IMR-90 (cell line): ENCODE measurements around the gene DUSP12.

Experiments
- BHLHE40 ChIP-seq: fragments of 150-350 bp; IDR thresholded peaks from 2 replicates; pipeline ENCODE4 v1.6.1; 2016; ENCODE audit warnings: mild to moderate bottlenecking, low read depth, low read length
- CHD1 ChIP-seq: IDR thresholded peaks from 2 replicates; pipeline ENCODE4 v1.6.1; 2012; ENCODE audit warnings: low read depth, low read length, improper control_type of control experiment
- POLR2A ChIP-seq: IDR thresholded peaks from 2 replicates; pipeline ENCODE4 v1.6.1; 2012; ENCODE audit warnings: mild to moderate bottlenecking, low read depth, low read length
- RAD21 ChIP-seq: IDR thresholded peaks from 2 replicates; pipeline ENCODE4 v1.6.1; 2012; ENCODE audit warnings: low read length, improper control_type of control experiment
- RCOR1 ChIP-seq: IDR thresholded peaks from 2 replicates; pipeline ENCODE4 v1.6.1; 2012; ENCODE audit warnings: mild to moderate bottlenecking, low read length, improper control_type of control experiment; ENCODE audit not compliant: insufficient replicate concordance
- RFX5 ChIP-seq: IDR thresholded peaks from 2 replicates; pipeline ENCODE4 v1.8.0; 2012; ENCODE audit warnings: low read depth, mild to moderate bottlenecking, low read length, moderate library complexity
- TF ChIP-seq, protein P1 (sequence below): conservative IDR thresholded peaks from 2 replicates; pipeline ENCODE4 v1.5.1; 2012; ENCODE audit warnings: mild to moderate bottlenecking, low read depth, low read length, improper control_type of control experiment
- TF ChIP-seq, protein P2 (sequence below): fragments of 150-350 bp; IDR thresholded peaks from 2 replicates; pipeline ENCODE4 v1.6.1; 2017; ENCODE audit warnings: mild to moderate bottlenecking, antibody characterized with exemption, low read length, low read depth

DNA sequence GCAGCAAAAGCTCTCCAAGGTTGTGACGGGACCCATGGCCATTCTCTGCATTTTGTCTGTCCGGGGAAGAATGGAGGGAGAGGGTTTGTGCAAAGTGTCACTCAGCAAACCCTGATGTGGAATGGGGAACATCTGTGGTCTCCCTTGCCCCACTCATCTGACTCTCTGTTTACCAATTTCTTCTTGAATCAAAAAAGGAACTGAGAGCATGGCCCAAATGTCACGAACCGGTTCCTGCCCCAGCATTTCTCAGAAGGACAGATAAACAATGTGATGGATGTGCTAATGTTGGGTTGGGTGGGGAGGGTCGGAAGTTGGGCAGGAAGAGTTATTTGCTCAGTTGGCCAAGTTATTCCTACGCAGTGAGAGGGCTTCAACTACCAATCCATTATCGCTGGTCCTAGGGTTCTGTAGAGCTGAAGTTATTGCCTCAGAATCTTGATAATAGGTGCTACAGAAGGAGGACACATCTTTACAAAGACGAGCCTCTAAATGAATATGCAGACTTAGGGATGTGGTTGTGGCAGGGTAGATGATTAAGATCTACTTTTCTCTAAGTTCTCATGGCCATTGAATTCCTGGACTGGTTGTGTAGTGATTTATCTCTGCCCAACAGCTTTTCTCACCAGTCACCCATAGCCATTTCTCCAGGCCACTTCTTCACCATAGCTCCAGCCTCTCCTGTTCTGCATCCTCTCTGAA, 9.6 kb upstream of the DUSP12 start:
- TF ChIP-seq, protein P1, sequence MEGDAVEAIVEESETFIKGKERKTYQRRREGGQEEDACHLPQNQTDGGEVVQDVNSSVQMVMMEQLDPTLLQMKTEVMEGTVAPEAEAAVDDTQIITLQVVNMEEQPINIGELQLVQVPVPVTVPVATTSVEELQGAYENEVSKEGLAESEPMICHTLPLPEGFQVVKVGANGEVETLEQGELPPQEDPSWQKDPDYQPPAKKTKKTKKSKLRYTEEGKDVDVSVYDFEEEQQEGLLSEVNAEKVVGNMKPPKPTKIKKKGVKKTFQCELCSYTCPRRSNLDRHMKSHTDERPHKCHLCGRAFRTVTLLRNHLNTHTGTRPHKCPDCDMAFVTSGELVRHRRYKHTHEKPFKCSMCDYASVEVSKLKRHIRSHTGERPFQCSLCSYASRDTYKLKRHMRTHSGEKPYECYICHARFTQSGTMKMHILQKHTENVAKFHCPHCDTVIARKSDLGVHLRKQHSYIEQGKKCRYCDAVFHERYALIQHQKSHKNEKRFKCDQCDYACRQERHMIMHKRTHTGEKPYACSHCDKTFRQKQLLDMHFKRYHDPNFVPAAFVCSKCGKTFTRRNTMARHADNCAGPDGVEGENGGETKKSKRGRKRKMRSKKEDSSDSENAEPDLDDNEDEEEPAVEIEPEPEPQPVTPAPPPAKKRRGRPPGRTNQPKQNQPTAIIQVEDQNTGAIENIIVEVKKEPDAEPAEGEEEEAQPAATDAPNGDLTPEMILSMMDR = no peak
- TF ChIP-seq POLR2A = no peak
- TF ChIP-seq RCOR1 = no peak
- no peak for TF ChIP-seq RAD21
- TF ChIP-seq, protein P2, sequence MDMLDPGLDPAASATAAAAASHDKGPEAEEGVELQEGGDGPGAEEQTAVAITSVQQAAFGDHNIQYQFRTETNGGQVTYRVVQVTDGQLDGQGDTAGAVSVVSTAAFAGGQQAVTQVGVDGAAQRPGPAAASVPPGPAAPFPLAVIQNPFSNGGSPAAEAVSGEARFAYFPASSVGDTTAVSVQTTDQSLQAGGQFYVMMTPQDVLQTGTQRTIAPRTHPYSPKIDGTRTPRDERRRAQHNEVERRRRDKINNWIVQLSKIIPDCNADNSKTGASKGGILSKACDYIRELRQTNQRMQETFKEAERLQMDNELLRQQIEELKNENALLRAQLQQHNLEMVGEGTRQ = no peak
- TF ChIP-seq BHLHE40 = no peak
- no peak for TF ChIP-seq RFX5
- TF ChIP-seq CHD1 = no peak
